ENCODE results near the gene HSD11B2.

Gene HSD11B2

DNA sequence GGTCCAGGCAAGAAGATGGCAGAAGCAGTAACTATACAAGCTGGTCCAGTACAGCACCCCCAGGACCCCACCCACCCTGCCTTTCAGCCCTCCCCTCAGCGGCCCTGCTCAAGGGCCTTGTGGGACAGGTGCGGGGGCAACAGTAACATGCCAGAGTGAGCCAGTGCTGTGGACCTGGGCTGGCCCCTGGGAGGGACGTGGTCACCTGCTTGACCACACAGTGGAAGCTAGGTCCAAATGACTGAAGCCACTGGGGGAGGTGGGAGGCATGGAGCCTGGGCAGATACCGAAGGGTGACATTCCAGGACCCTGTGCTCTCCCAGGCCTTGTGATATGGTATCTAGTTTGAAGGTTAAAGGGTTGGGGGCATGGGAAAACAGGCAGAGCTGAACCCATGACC lies 32.8 kb downstream of the HSD11B2 start:
- no peak overlapping the region for H3K4me3 ChIP-seq (ENCODE audit: low read depth, low read length)
- TF ChIP-seq, protein P1, sequence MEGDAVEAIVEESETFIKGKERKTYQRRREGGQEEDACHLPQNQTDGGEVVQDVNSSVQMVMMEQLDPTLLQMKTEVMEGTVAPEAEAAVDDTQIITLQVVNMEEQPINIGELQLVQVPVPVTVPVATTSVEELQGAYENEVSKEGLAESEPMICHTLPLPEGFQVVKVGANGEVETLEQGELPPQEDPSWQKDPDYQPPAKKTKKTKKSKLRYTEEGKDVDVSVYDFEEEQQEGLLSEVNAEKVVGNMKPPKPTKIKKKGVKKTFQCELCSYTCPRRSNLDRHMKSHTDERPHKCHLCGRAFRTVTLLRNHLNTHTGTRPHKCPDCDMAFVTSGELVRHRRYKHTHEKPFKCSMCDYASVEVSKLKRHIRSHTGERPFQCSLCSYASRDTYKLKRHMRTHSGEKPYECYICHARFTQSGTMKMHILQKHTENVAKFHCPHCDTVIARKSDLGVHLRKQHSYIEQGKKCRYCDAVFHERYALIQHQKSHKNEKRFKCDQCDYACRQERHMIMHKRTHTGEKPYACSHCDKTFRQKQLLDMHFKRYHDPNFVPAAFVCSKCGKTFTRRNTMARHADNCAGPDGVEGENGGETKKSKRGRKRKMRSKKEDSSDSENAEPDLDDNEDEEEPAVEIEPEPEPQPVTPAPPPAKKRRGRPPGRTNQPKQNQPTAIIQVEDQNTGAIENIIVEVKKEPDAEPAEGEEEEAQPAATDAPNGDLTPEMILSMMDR (IDR thresholded peaks at IDR 0.05; ENCODE audit: low read depth, low read length, missing control alignments) = no peak
- in situ Hi-C loops (cut with HindIII; ENCODE audit: low sequenced_read_pairs) = no loop called here
- no peak for DNase-seq (ENCODE audit: low read depth)

DNA sequence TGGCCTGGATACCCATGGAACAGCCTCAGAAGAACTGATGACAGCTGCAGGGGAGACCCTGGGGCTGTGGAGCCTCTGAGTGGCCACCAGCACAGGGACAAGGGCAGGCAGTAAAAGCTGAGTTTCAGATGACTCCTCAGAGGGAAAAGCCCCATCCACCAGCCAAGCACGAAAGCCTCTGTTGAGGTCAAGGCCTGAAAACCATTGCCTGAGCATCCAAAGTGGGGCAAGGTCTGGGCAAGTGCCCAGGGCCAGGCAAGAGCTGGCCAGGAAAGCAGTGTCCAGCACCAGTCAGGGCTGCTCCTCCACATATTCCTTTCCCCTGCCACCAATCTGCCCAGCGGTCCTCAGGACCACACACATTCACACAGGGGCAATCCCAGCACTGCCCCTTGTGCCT lies 33.6 kb downstream of the HSD11B2 start:
- TF ChIP-seq, protein P1 (IDR thresholded peaks at IDR 0.05; ENCODE audit: low read depth, low read length, missing control alignments) = no peak
- no peak overlapping the region for H3K4me3 ChIP-seq (ENCODE audit: low read depth, low read length)
- no peak for DNase-seq (ENCODE audit: low read depth)
- in situ Hi-C loops (cut with HindIII; ENCODE audit: low sequenced_read_pairs) = no loop called here

DNA sequence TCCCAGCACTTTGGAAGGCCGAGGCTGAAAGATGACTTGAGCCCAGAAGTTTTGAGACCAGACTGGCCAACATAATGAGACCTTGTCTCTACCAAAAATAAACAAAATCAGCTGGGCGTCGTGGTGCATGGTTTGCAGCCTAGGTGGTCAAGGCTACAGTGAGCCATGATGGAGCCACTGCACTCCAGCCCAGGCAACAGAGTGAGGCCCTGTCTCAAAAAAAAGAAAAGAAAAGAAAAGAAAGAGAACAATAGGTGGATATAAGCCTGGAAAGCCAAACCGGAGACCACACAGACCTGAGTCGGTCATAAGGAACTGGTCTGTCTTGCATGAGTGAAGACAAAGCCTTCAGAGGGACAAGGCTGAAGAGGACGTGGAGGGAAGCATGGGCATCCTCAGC lies 35.7 kb downstream of the HSD11B2 start:
- H3K4me3 ChIP-seq (ENCODE audit: low read depth, low read length) = no peak overlapping the region
- no peak for DNase-seq (ENCODE audit: low read depth)
- in situ Hi-C loops (cut with HindIII; ENCODE audit: low sequenced_read_pairs) = no loop called here
- TF ChIP-seq, protein P1 (IDR thresholded peaks at IDR 0.05; ENCODE audit: low read depth, low read length, missing control alignments) = no peak

DNA sequence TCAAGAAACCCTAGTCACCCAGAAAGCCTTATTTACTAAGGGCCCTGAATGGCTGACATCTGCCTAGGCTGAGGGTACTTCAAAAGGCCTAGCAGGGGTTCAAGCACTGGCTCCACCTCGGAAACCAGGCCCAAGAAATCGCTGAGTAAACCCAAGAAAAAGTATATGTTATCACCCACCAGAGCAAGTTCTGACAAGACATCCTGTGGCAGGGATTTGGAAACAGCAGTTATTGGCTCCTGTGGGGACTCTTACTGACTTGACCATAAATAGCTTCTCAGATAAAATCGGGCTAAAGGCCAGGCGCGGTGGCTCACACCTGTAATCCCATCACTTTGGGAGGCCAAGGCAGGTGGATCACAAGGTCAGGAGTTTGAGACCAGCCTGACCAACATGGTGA lies 37.8 kb downstream of the HSD11B2 start:
- in situ Hi-C loops (cut with HindIII; ENCODE audit: low sequenced_read_pairs) = no loop called here
- no peak for DNase-seq (ENCODE audit: low read depth)
- no peak overlapping the region for H3K4me3 ChIP-seq (ENCODE audit: low read depth, low read length)
- TF ChIP-seq, protein P1 (IDR thresholded peaks at IDR 0.05; ENCODE audit: low read depth, low read length, missing control alignments) = no peak

DNA sequence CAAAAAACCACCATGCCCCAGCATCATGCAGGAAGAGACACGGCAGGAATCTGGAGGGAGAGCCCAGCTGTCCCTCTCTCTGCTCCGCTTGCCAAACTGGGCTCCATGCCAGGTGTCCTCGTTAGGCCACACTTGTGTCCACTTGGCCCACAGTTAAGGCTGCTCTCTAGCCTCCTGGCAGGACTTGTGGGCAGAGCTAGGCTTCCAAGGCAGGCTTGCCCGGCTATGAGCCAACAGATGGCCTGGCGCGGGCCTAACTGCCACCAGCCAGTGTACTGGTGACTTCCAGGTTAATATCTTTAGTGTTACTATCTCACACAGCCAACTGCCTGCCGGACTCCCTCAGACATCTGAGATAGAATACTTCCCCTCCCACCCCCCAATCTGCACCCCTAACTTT lies 39.4 kb downstream of the HSD11B2 start:
- in situ Hi-C loops (cut with HindIII; ENCODE audit: low sequenced_read_pairs) = no loop called here
- TF ChIP-seq, protein P1 (IDR thresholded peaks at IDR 0.05; ENCODE audit: low read depth, low read length, missing control alignments) = no peak
- H3K4me3 ChIP-seq (ENCODE audit: low read depth, low read length) = no peak overlapping the region
- no peak for DNase-seq (ENCODE audit: low read depth)

DNA sequence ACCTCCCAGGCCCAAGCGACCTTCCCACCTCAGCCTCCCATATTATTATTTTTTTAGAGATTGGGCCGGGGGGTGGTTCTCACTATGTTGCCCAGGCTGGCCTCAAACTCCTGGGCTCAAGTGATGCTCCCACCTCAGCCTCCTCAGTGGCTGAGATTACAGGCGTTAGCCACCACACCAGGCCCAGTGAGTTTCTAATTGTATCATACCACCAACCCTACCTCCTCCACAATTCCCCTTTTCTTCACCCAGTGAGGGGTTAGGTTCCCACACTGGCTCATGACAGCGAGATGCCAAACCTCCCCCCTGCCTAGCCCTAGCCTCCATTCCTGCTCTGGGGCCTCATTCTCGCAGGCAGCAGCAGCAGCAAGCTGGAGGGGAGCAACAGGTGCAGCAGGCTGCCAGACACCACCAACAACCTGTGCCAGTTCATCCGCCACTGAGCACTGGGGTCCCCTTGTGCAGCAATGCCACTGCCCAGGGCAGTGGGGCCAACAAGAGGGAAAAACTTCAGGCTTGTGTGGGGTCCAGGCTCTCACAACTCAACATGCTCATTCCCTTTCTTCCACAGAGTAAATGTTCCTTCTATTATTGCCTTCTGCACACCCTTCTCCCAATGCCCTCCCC lies 41.0 kb downstream of the HSD11B2 start:
- no peak for DNase-seq (ENCODE audit: low read depth)
- H3K4me3 ChIP-seq (ENCODE audit: low read depth, low read length) = no peak overlapping the region
- TF ChIP-seq, protein P1 (IDR thresholded peaks at IDR 0.05; ENCODE audit: low read depth, low read length, missing control alignments) = no peak
- in situ Hi-C loops (cut with HindIII; ENCODE audit: low sequenced_read_pairs) = no loop called here

All from astrocyte of the cerebellum (primary cell).